NCI-H1092 treated with DMSO at 0.1 percent for 48 hours (cell line): ENCODE data around the gene CEACAM5.
"Not testable (repeated sequence)": the region's sequence is repeated elsewhere in the genome, so short reads cannot be mapped to it uniquely, and the experiment has no call there.

Experiments used
- DNase-seq: peaks from one replicate; lab custom pipeline; 2025; lab: John Stamatoyannopoulos, UW

Gene CEACAM5

GRCh38 chr19:41700381-41701195 is 7.8 kb upstream of the CEACAM5 start:
- no peak for DNase-seq

DNA sequence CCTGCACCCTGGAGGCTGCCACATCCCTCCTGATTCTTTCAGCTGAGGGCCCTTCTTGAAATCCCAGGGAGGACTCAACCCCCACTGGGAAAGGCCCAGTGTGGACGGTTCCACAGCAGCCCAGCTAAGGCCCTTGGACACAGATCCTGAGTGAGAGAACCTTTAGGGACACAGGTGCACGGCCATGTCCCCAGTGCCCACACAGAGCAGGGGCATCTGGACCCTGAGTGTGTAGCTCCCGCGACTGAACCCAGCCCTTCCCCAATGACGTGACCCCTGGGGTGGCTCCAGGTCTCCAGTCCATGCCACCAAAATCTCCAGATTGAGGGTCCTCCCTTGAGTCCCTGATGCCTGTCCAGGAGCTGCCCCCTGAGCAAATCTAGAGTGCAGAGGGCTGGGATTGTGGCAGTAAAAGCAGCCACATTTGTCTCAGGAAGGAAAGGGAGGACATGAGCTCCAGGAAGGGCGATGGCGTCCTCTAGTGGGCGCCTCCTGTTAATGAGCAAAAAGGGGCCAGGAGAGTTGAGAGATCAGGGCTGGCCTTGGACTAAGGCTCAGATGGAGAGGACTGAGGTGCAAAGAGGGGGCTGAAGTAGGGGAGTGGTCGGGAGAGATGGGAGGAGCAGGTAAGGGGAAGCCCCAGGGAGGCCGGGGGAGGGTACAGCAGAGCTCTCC is 6.9 kb upstream of the CEACAM5 start:
- DNase-seq: peak; percentile 43

- no peak for DNase-seq
Measured at GRCh38 chr19:41702171-41702651, 6.2 kb upstream of the CEACAM5 start.

- no peak for DNase-seq
Measured at GRCh38 chr19:41703602-41704293, 4.7 kb upstream of the CEACAM5 start.

DNA sequence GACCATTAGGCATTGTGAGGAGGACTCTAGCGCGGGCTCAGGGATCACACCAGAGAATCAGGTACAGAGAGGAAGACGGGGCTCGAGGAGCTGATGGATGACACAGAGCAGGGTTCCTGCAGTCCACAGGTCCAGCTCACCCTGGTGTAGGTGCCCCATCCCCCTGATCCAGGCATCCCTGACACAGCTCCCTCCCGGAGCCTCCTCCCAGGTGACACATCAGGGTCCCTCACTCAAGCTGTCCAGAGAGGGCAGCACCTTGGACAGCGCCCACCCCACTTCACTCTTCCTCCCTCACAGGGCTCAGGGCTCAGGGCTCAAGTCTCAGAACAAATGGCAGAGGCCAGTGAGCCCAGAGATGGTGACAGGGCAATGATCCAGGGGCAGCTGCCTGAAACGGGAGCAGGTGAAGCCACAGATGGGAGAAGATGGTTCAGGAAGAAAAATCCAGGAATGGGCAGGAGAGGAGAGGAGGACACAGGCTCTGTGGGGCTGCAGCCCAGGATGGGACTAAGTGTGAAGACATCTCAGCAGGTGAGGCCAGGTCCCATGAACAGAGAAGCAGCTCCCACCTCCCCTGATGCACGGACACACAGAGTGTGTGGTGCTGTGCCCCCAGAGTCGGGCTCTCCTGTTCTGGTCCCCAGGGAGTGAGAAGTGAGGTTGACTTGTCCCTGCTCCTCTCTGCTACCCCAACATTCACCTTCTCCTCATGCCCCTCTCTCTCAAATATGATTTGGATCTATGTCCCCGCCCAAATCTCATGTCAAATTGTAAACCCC is 2.8 kb upstream of the CEACAM5 start:
- DNase-seq: no peak

- DNase-seq: peak; percentile 84
Measured at GRCh38 chr19:41706741-41707501, 1.5 kb upstream of the CEACAM5 start.

DNA sequence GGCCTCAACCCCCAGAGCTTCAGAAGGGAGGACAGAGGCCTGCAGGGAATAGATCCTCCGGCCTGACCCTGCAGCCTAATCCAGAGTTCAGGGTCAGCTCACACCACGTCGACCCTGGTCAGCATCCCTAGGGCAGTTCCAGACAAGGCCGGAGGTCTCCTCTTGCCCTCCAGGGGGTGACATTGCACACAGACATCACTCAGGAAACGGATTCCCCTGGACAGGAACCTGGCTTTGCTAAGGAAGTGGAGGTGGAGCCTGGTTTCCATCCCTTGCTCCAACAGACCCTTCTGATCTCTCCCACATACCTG is 969 bp upstream of the CEACAM5 start:
- DNase-seq: peak; percentile 37

- no peak for DNase-seq
Measured at GRCh38 chr19:41707871-41708371, 505 bp upstream of the CEACAM5 start.

- DNase-seq: not testable (repeated sequence)
Measured at GRCh38 chr19:41709516-41709915, 1.1 kb downstream of the CEACAM5 start.

GRCh38 chr19:41709951-41710645 is 1.7 kb downstream of the CEACAM5 start:
- no peak for DNase-seq

GRCh38 chr19:41711376-41712261 is 3.2 kb downstream of the CEACAM5 start:
- DNase-seq: no peak

DNA sequence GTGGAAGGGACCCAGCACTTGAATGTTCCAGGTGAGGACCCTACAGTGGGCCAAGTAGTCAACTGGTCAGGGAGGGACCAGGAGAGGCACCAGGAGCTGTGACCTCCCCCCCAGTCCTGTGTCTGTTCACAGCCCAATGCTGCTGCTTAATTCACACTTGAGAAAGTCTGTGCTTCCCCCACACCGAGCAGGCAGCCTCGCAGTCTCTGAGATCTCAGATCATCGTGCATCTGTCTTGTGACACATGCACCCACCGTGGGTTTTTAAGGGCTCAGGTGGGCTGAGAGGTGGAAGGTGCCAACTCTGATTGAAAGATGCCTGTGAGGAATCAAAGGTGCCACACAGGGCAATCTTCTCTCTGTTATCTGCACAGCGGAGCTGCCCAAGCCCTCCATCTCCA is 6.2 kb downstream of the CEACAM5 start:
- no peak for DNase-seq

DNA sequence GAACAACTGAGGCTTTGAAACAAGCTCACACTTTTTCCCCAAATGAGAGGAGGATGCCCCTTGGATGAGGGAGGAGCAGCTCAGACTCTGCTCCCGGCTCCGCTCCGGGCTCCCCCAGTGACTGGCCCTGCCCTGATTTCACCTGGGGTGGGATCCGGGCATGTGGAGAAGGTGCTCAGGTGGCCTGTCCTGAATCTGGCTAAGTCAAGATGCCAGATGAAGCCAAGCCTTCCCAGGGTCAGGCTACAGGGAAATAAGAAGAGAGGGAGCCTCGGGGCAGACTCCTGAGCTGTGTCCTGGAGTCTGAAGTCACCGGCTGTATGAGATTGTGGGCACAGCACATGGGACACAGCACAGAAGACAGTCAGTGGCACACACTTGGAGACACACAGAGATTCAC is 10.3 kb downstream of the CEACAM5 start:
- DNase-seq: no peak

- DNase-seq: no peak
Measured at GRCh38 chr19:41720103-41720502, 11.7 kb downstream of the CEACAM5 start.

DNA sequence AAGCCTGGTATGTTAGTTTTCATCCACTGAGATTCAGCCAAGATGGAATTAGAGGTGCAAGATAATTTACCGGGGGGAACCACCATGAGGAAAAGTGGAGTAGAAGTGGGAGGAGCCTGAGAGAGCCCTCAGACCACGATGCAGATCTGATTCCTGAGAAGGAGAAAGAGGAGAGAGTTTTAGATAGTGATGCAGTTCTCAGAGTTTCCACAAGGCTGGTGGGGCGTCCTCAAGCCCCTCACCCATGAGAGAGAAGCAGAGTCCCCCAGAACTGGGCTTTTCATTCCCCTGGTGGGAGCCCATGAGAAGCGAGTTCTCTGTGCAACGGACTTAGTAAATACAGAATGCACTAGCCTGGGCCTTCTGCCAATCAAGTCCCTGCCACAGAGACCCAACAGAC is 18.1 kb downstream of the CEACAM5 start:
- peak; percentile 6 for DNase-seq

DNA sequence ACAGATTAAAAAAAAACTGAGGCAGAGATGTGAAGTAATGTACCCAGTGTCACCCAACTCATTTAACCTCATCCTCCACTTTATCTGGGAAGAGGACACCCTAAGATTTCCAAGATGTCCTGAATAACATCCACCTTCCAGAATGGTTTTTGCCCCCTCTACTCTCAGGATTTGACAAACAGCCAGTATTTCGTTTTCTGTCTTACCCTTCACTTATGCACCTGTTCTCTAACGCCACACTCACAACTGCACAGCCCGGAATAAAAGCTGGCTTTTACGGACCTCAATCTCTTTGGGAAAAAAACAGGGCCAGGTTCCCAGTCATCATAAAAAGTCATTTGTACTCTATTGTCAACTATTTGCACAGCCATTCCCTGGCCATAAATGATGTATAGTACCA is 25.7 kb downstream of the CEACAM5 start:
- no peak for DNase-seq

DNA sequence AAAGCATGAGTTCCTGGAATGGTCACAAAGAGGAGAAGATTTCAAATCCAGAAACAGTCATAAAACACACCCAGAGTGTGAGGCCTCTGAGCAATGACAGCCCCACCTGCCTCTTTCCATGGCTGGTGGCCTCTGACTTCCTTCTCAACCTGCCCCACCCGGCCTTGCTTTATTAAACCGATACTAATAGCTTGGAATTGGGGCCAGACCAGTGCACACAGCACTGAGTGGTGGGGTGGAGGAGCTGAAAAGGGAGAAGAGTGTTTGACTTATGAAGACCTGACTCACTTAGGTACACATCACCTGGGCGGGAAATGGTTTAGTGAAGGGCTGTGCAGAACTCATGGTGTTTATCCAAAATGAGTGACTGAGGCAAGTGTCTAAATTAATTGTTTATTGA is 26.2 kb downstream of the CEACAM5 start:
- DNase-seq: peak; percentile 95

DNA sequence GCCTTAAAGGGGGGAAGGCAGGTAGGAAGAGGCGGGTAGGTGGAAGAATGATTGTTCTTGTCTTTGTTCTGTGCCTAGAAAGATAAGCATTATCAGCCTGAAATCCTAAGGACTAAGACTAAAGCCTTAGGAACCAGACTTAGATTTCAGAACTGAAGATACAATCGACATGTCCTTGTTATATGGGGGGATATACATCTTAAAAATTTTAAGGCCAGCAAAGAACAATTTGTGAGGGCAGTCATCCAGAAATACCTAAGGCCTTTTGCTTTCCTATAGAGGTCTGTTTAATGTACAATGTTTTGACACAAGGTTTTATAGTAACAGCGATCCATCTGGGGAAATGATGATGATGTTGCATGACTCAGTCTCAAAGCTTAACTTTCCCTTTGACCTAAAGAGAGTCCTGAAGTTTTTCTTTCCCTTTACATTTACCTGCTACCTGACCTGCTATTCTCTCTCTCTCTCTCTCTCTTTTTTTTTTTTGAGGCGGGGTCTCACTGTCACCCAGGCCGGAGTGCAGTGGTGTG is 26.7 kb downstream of the CEACAM5 start:
- peak; percentile 36 for DNase-seq

DNA sequence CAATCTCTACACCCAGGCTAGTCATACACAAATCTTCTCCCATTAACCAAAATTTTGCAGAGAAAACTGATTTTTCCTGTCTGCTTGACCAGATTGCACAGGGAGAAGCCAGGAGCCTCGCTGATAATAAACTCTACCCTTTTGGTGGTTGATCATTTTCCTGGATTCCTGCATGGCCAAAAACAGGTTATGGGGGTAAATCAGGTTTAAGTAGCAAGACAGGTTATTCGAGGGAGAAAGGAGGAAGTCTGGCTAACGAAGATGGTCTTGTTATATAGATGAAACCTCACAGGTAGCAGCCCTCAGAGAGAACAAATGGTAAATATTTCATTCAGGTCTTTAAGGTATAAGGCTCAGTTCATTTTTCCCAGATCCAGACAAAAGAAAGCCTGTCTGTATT is 30.9 kb downstream of the CEACAM5 start:
- no peak for DNase-seq
